Endothelial cell (in vitro differentiated cells): ENCODE measurements around the gene WARS2. TPM values are rescaled to one million over a fixed set of nuclear protein-coding genes. Genes with fewer than 3 reads are reported as not detected.

Source experiments
- DNase-seq: peaks from one replicate; pipeline ENCODE4 v3.0.0; 2021; ENCODE audit warnings: low spot score
- H3K27ac Mint-ChIP-seq: one replicate; pipeline ENCODE4 v1.8.0; 2021; ENCODE audit warnings: mixed read lengths, inconsistent platforms; ENCODE audit not compliant: unreplicated experiment
- H3K27me3 Mint-ChIP-seq: one replicate; pipeline ENCODE4 v1.8.0; 2021; ENCODE audit warnings: mild to moderate bottlenecking, moderate library complexity, mixed read lengths, inconsistent platforms; ENCODE audit not compliant: unreplicated experiment
- H3K36me3 Mint-ChIP-seq: one replicate; pipeline ENCODE4 v1.8.0; 2021; ENCODE audit warnings: mild to moderate bottlenecking, low read depth, mixed read lengths, inconsistent platforms; ENCODE audit not compliant: unreplicated experiment
- H3K4me1 Mint-ChIP-seq: one replicate; pipeline ENCODE4 v1.8.0; 2021; ENCODE audit warnings: mild to moderate bottlenecking, mixed read lengths, inconsistent platforms; ENCODE audit not compliant: unreplicated experiment
- H3K4me3 Mint-ChIP-seq: one replicate; pipeline ENCODE4 v1.8.0; 2021; ENCODE audit warnings: mild to moderate bottlenecking, mixed read lengths, inconsistent platforms; ENCODE audit not compliant: unreplicated experiment
- H3K9me3 Mint-ChIP-seq: one replicate; pipeline ENCODE4 v1.8.0; 2021; ENCODE audit warnings: mixed read lengths, inconsistent platforms; ENCODE audit not compliant: unreplicated experiment
- CTCF ChIP-seq: fragments of 200-600 bp; sonication (generic); IDR thresholded peaks from one replicate; pipeline ENCODE4 v1.5.0; 2021; ENCODE audit warnings: antibody characterized with exemption; ENCODE audit not compliant: unreplicated experiment
- total RNA-seq: library from RNA; stranded (reverse); fragmentation: NEBNext Ultra II Directional; extraction: Animal tissue kit (Norgen Biotek cat#: 25700); gene quantifications from one replicate; pipeline ENCODE4 v1.2.1, GENCODE V29; 2021; ENCODE audit not compliant: unreplicated experiment

Gene WARS2
- total RNA-seq, 1 donor from 2014 or later, result 11.2 TPM

DNA sequence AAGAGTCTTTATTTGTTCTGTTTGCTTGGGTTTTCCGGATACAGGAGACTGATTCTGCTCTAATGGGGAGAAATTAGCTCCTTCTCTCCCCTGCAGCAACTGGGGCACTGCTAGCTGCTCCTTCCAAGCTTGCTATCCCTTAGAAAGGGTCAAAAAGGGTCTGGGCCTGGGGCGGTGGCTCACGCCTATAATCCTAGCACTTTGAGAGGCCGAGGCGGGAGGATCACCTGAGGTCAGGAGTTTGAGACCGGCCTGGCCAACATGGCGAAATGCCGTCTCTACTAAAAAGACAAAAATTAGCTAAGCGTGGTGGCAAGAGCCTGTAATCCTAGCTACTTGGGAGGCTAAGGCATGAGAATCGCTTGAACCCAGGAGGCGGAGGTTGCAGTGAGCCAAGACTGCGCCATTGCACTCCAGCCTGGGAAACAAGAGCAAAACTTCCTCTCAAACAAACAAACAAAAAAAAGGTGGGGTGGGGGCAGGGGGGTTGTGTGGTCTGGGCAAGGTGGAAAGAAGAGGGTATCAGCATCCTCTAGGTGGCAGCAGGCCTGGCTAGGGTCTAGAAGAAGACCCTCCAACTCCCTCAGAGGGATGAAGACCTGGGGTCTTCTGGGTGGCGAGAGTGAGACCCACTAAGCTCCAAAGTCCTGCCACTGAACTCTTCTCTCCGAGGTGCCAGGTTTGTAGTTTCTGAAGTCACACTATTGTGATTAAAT, 136.9 kb downstream of the WARS2 start:
- DNase-seq, result no peak
- H3K4me3 Mint-ChIP-seq, result no peak overlapping the region
- H3K27ac Mint-ChIP-seq, result no peak overlapping the region
- H3K9me3 Mint-ChIP-seq, result no peaks in the 10 kb centered on the region
- peaks cover 4% of the 10 kb centered on the region for H3K36me3 Mint-ChIP-seq
- TF ChIP-seq CTCF, result no peak
- peaks cover 34% of the 10 kb centered on the region for H3K27me3 Mint-ChIP-seq
- H3K4me1 Mint-ChIP-seq, result peaks cover 41% of the 10 kb centered on the region

DNA sequence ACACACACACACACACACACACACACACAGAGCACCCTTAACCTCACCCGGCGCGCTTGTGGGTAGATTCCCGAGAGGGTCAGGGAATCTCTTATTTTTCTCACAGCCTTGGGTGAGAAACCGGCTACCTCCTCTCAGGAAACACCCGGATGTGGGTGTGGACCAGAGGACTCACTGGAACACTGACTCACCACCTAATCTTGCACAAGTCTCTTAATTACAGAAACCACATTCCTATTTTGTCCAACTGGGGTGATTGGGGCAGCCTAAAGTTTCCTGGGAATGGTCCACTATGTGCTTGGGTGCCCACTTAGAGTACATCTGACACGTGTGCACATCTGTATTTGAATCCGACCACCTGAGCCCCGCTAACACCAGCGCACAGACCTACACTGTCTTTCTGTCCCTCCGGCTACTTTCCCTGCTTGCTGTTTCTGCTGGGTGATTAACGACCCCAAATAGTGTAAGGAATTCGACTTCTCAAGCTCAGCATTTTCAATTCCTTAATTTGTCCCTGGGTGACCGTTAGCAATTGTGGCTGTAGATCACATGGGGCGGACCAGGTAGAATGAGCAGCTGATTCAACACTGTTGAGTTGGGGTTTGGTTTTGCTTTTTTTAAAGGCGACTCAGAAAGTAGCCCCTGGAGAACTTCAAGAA, 138.3 kb downstream of the WARS2 start:
- peaks cover 33% of the 10 kb centered on the region for H3K27me3 Mint-ChIP-seq
- H3K27ac Mint-ChIP-seq, result no peak overlapping the region
- H3K36me3 Mint-ChIP-seq, result peaks cover 4% of the 10 kb centered on the region
- H3K4me1 Mint-ChIP-seq, result peaks cover 45% of the 10 kb centered on the region
- no peak for TF ChIP-seq CTCF
- no peak for DNase-seq
- no peaks in the 10 kb centered on the region for H3K9me3 Mint-ChIP-seq
- H3K4me3 Mint-ChIP-seq, result peak overlapping the region; percentile 82

GRCh38 chr1:119001181-119002027, 139.0 kb downstream of the WARS2 start:
- H3K27ac Mint-ChIP-seq, result no peak overlapping the region
- no peak for DNase-seq
- no peaks in the 10 kb centered on the region for H3K9me3 Mint-ChIP-seq
- peaks cover 44% of the 10 kb centered on the region for H3K4me1 Mint-ChIP-seq
- no peak for TF ChIP-seq CTCF
- H3K4me3 Mint-ChIP-seq, result peak overlapping the region; percentile 82
- peaks cover 34% of the 10 kb centered on the region for H3K27me3 Mint-ChIP-seq
- peaks cover 4% of the 10 kb centered on the region for H3K36me3 Mint-ChIP-seq

DNA sequence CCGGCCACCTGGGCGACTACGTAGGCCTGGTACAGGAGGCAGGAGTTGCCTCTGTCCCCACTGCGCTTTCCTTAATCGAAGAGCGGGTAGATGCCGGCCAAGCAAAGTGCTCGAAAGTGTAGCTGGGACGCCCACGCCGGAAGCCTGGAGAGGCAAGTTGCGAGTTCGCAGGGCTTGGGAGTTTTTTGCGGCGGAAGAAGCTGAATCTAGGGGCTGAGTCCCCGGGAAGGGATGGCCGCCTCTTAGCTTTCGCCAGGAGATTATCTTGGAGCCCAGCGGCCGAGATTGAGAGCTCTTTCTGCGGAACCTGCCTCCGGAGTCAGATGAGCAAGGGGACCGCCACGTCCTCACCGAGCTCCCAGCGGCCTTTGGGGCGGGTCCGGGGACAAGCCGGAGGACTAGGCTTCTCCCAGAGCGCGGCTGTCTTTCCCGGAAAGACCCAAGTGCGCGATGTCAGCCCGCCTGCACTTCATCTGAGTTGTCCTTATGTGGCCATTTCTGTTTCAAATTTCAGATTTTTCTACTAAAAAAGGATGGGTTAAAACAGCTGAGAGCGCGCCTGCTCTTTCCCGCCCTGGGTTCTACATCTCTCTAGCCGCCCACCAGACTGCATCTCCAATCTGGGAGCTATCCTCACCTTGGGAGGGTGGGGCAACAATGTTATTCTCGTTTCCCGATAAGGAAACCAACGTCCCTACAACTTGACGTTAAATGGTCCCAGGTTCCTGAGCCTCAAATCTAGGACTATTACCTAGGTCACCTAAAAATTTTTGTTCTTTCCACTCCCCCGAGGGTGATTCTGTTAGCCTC, 139.9 kb downstream of the WARS2 start:
- no peak overlapping the region for H3K27ac Mint-ChIP-seq

More for the DNA sequence above, 139.9 kb downstream of the WARS2 start:
- no peak for TF ChIP-seq CTCF
- no peaks in the 10 kb centered on the region for H3K9me3 Mint-ChIP-seq
- H3K36me3 Mint-ChIP-seq, result peaks cover 1% of the 10 kb centered on the region
- peak overlapping the region; percentile 60 for H3K4me3 Mint-ChIP-seq
- H3K4me1 Mint-ChIP-seq, result peaks cover 37% of the 10 kb centered on the region
- peaks cover 26% of the 10 kb centered on the region for H3K27me3 Mint-ChIP-seq
- DNase-seq, result no peak
